ENCODE results near the gene JPH3.
"Not testable (repeated sequence)": the region's sequence is repeated elsewhere in the genome, so short reads cannot be mapped to it uniquely, and the experiment has no call there.

The JPH3 gene

DNA sequence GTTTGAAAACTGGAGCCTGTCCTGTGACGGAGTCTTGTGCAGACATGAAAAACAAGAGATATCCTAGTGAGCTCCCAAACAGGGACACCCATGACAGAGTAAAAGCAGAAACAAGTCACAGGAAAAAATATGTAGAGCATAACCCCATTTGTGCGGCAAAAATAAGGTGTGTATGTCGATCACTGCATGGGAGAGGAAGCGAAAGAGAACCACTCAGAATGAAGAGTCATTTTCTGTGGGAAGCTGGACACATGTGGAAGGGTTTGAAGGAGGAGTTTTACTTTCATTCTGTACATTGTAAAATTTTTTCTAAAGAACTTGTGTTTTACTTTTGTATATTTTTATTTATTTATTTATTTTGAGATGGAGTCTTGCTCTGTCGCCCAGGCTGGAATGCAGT is 72.1 kb downstream of the JPH3 start:
- no peak overlapping the region for H3K4me3 ChIP-seq (ENCODE audit: low read depth, low read length)
- TF ChIP-seq, protein P1, sequence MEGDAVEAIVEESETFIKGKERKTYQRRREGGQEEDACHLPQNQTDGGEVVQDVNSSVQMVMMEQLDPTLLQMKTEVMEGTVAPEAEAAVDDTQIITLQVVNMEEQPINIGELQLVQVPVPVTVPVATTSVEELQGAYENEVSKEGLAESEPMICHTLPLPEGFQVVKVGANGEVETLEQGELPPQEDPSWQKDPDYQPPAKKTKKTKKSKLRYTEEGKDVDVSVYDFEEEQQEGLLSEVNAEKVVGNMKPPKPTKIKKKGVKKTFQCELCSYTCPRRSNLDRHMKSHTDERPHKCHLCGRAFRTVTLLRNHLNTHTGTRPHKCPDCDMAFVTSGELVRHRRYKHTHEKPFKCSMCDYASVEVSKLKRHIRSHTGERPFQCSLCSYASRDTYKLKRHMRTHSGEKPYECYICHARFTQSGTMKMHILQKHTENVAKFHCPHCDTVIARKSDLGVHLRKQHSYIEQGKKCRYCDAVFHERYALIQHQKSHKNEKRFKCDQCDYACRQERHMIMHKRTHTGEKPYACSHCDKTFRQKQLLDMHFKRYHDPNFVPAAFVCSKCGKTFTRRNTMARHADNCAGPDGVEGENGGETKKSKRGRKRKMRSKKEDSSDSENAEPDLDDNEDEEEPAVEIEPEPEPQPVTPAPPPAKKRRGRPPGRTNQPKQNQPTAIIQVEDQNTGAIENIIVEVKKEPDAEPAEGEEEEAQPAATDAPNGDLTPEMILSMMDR (IDR thresholded peaks at IDR 0.05; ENCODE audit: low read depth, low read length), result no peak

DNA sequence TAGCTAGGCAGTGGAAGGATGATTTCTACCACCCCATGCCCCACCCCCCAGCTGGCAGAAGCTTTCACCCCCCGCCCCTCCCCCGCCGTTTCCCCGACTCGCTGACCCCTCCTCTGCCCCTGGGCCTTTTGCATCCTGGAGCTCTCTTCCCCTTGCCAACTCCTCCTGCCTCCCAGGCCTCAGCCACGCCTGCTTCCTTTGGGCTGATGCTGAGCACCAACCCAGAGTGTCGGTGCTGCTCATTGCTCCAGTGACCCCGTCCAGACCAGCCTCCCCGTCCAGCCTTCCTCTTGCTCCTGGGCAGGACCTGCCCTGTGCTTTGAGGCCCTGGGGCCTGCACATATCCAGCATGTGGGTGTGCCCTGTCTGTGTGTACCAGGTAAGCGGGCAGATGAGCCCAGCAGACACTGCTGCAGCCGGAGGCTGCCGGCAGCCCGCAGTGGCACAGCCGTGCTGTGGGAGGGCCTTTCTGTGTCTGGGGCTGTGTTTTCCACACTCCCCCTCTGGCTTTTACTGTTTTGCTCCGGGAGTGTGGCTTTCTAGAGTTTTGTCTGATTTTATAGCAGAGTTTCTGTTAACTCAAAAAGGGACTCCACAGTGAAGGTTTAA is 72.9 kb downstream of the JPH3 start:
- TF ChIP-seq, protein P1 (IDR thresholded peaks at IDR 0.05; ENCODE audit: low read depth, low read length), result no peak

DNA sequence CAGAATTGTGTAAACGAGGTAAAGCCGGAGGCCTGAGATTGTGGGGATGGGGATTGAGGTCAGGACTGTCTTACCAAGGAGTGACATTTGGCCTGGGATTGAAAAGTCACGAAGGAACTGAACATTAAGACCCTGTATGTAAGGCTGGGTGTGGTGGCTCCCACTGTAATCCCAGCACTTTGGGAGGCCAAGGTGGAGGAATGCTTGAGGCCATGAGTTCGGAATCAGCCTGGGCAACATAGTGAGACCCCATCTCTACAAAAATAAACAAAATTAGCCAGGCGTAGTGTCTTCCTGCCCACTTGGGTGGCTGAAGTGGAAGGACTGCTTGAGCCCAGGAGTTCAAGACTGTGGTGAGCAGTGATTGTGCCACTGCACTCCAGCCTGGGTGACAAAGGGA is 75.5 kb downstream of the JPH3 start:
- H3K4me3 ChIP-seq (ENCODE audit: low read depth, low read length), result no peak overlapping the region
- TF ChIP-seq, protein P1 (IDR thresholded peaks at IDR 0.05; ENCODE audit: low read depth, low read length), result no peak

More for the DNA sequence above, 72.9 kb downstream of the JPH3 start:
- no peak overlapping the region for H3K4me3 ChIP-seq (ENCODE audit: low read depth, low read length)

DNA sequence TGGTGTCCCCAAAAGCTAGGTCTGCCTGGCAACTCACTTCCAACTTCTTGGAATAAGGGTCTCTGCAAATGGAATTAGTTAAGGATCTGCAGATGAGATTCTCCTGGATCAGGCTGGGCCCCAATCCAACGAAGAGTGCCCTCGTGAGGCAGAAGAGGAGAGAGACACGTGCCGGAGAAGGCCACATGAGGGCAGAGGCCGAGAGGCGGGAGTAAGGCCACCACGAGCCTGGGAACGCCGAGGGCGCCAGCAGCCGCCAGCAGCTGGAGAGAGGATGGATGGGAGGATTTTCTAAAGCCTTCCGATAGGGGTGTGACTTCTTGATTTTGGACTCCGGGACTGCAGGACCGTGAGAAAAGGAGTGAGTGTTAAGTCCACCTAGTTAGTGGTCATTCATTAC is 76.3 kb downstream of the JPH3 start:
- H3K4me3 ChIP-seq (ENCODE audit: low read depth, low read length), result no peak overlapping the region
- TF ChIP-seq, protein P1 (IDR thresholded peaks at IDR 0.05; ENCODE audit: low read depth, low read length), result no peak

DNA sequence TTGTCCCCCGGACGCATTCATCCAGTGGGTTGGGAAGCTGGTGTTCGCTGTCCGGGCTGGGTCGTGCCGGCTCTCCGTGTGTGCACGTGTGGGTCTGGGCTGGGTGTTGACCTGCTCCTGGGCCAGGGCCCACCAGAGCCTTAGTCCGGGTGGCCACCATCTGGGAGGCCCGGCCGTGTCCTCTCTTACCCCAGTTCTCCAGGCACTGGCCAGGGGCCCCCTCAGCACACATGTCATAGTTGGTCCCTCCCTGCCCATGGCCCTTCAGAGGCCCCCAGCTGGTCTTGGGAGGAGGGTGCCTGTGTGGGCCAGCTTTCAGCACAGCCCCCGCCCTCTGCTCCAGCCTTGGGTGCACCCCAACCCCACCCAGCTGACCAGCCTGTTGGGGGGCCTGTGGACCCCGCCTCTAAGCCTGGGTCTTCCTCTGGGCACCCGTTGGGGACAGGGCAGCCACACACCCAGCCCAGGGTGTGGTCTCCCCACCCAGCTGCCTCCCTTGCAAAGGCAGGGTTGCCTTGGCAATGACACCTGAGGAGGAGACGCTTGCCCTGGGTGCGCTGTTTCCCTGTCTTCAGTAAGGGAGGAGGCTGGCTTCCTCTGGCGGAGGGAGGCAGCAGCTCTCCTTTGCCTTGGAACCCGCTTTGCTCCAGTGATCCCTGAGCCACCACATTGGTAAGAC is 77.4 kb downstream of the JPH3 start:
- TF ChIP-seq, protein P1 (IDR thresholded peaks at IDR 0.05; ENCODE audit: low read depth, low read length), result no peak
- no peak overlapping the region for H3K4me3 ChIP-seq (ENCODE audit: low read depth, low read length)

DNA sequence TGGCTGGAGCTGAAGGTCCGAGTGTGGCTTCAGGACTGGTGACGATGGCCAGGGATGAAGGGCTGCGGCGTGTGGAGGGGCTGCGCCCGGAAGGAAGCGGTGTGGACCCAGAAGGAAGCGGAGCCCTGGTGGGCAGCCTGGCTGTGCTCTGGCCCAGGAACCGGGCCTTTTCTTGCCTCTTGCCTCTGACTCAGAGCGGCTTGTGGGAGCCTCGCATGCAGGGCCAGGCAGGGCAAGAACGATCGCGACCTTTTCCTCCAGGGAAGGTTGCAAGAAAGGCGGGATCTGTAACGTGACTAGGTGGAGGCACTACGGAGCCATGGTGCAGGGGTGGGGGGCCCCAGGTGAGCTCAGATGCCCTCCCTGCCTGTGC is 78.0 kb downstream of the JPH3 start:
- no peak overlapping the region for H3K4me3 ChIP-seq (ENCODE audit: low read depth, low read length)
- TF ChIP-seq, protein P1 (IDR thresholded peaks at IDR 0.05; ENCODE audit: low read depth, low read length), result no peak

DNA sequence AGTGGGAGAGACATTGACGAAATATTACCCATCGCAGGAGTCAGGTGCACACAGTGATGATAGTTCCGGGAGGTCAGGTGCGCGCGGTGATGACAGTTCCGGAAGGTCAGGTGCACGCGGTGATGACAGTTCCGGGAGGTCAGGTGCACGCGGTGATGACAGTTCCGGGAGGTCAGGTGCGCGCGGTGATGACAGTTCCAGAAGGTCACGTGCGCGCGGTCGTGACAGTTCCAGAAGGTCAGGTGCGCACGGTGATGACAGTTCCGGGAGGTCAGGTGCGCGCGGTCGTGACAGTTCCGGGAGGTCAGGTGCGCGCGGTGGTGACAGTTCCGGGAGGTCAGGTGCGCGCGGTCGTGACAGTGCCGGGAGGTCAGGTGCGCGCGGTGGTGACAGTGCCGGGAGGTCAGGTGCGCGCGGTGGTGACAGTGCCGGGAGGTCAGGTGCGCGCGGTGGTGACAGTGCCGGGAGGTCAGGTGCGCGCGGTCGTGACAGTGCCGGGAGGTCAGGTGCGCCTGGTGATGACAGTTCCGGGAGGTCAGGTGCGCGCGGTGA is 78.8 kb downstream of the JPH3 start:
- H3K4me3 ChIP-seq (ENCODE audit: low read depth, low read length), result not testable (repeated sequence)
